GM18517 (cell line): ENCODE data around the gene MAP3K6.

Source experiments
- ATAC-seq: cut with Tn5 transposase; IDR thresholded peaks from one replicate; pipeline ENCODE4 v1.9.1; 2021; ENCODE audit warnings: mild to moderate bottlenecking, moderate library complexity; ENCODE audit not compliant: unreplicated experiment

The MAP3K6 gene

GRCh38 chr1:27307874-27308598 is 58.7 kb downstream of the MAP3K6 start:
- ATAC-seq = no peak

- ATAC-seq = no peak
Observed at GRCh38 chr1:27306892-27307761, 59.6 kb downstream of the MAP3K6 start.

- ATAC-seq = no peak
Observed at GRCh38 chr1:27306071-27306470, 60.7 kb downstream of the MAP3K6 start.
